Fibroblast of skin of scalp (primary cell): Measurements from ENCODE around the gene XAGE1A. TPM values are rescaled to one million over a fixed set of nuclear protein-coding genes. Genes with fewer than 3 reads are reported as not detected.
"Not testable (repeated sequence)": the region's sequence is repeated elsewhere in the genome, so short reads cannot be mapped to it uniquely, and the experiment has no call there.

Experiments
- DNase-seq: peaks from one replicate; pipeline ENCODE4 v3.0.0-alpha.2; 2013
- polyA plus RNA-seq, 2 experiments: library from polyadenylated mRNA; unstranded; fragments of 120-200 nt; gene quantifications; one replicate each; pipeline ENCODE4 v1.2.1, GENCODE V29; 2013; ENCODE audit not compliant: insufficient read length in 2 of 2

The XAGE1A gene
- polyA plus RNA-seq (2013, experiment 1 of 2; ENCODE audit: insufficient read length), result not detected
- not detected for polyA plus RNA-seq (2013, experiment 2 of 2; ENCODE audit: insufficient read length)

- not testable (repeated sequence) for DNase-seq
Observed at GRCh38 chrX:52495545-52496418, at the start of gene XAGE1A. TSS of gene XAGE1A (plus strand) at chrX:52495808. CDS start at chrX:52497362, 1,554 bp downstream.

- not testable (repeated sequence) for DNase-seq
Observed at GRCh38 chrX:52452031-52452430, 43.6 kb upstream of the XAGE1A start.

GRCh38 chrX:52471301-52471700 is 24.3 kb upstream of the XAGE1A start:
- not testable (repeated sequence) for DNase-seq

- DNase-seq, result not testable (repeated sequence)
Observed at GRCh38 chrX:52496419-52496772, 788 bp downstream of the XAGE1A start.

GRCh38 chrX:52501362-52501761 is 5.8 kb downstream of the XAGE1A start:
- not testable (repeated sequence) for DNase-seq

GRCh38 chrX:52504551-52504950 is 8.9 kb downstream of the XAGE1A start:
- no peak for DNase-seq

GRCh38 chrX:52507331-52507730 is 11.7 kb downstream of the XAGE1A start:
- DNase-seq, result no peak

- DNase-seq, result no peak
Observed at GRCh38 chrX:52509916-52510315, 14.3 kb downstream of the XAGE1A start.

- not testable (repeated sequence) for DNase-seq
Observed at GRCh38 chrX:52511126-52511525, 15.5 kb downstream of the XAGE1A start.

- DNase-seq, result not testable (repeated sequence)
Observed at GRCh38 chrX:52516110-52516986, 20.7 kb downstream of the XAGE1A start.

GRCh38 chrX:52516987-52517325 is 21.3 kb downstream of the XAGE1A start, which contains the start of gene XAGE1B:
TSS of gene XAGE1B (minus strand) at chrX:52517063. CDS start at chrX:52515527, 1,536 bp downstream.
- DNase-seq, result not testable (repeated sequence)

GRCh38 chrX:52541051-52541450 is 45.4 kb downstream of the XAGE1A start:
- not testable (repeated sequence) for DNase-seq

- DNase-seq, result no peak
Observed at GRCh38 chrX:52542311-52542710, 46.7 kb downstream of the XAGE1A start.

- no peak for DNase-seq
Observed at GRCh38 chrX:52544147-52544840, 48.7 kb downstream of the XAGE1A start.

GRCh38 chrX:52548769-52549168 is 53.2 kb downstream of the XAGE1A start:
- DNase-seq, result not testable (repeated sequence)
